Measurements from ENCODE around the gene RAB4A.
"Not testable (repeated sequence)": the region's sequence is repeated elsewhere in the genome, so short reads cannot be mapped to it uniquely, and the experiment has no call there.

RAB4A gene

GRCh38 chr1:229273507-229274232 is 2.8 kb downstream of the RAB4A start:
- no peak for DNase-seq

DNA sequence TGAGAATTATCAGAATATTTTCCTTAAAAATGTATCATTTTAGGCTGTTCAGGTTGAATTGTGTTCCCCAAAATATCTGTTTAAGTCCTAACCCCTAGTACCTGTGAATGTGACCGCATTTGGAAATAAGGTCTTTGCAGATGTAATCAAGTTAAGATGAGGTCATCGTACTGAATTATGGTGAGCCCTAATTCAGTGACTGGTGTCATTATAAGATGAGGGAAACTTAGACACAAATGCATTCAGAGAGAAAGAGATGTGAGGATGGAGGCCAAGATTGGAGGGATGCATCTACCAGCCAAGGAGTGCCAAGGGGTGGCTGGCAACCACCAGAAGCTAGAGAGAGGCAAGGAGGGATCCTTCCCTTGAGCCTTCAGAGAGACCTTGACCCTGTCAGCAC is 4.1 kb downstream of the RAB4A start:
- no peak for DNase-seq

- no peak for DNase-seq
These were observed 7.3 kb downstream of the RAB4A start for GRCh38 chr1:229278120-229278741.

DNA sequence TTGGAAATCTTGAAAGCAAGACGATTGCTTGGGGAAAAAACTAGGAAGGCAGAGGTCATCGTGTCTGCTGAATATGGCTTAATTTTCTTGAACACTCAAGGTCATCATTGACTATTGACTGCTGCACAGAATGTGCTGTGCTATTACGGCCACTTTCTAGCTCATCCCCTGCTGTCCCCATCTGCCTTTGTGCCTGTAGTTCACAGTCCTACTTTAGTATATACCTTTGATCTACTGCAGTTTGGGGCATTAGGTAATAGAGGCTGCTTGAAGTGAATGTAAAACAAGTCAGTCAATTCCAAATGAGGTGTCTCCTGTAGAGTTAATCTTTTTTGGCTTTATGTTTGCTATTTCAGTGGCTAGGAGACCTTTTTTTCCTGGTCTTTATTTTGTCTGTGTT is 8.3 kb downstream of the RAB4A start:
- DNase-seq, result no peak

DNA sequence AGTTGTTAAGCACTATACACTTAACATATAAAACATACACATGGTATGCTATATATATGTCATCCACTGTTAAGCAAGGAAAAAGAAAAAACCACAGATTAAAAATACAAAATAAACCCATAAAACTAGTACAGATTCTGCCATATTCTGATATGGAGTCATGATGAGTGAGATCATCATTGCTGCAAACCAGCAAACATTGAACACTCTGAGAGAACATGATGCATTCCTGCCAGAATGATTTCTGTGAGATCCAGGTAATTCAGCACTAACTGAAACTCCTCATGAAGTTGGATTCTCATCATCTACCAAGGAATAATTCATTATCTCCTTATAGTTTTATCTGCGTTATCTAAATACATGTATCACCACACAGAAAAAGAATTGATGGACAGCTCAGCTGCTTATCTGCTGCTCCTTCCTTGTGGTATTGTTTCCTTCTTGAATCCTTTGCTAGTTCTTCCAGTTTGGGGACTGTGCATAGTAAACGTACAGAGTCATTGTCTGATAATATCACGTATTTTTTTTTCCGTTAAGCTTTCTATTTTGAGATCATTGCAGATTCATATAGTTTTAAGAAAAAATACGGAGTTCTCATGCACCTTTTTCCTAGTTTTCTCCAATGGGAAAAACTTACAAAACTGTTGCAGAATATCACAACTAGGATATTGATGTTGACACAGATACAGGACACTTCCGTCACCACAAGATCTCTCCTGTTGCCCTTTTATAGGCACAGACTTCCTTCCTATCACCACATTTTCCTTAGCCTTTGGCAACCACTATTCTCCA is 9.3 kb downstream of the RAB4A start:
- no peak for DNase-seq

GRCh38 chr1:229280921-229281320 is 10.0 kb downstream of the RAB4A start:
- DNase-seq, result no peak

- no peak for DNase-seq
These were observed 10.5 kb downstream of the RAB4A start for GRCh38 chr1:229281339-229281926.

DNA sequence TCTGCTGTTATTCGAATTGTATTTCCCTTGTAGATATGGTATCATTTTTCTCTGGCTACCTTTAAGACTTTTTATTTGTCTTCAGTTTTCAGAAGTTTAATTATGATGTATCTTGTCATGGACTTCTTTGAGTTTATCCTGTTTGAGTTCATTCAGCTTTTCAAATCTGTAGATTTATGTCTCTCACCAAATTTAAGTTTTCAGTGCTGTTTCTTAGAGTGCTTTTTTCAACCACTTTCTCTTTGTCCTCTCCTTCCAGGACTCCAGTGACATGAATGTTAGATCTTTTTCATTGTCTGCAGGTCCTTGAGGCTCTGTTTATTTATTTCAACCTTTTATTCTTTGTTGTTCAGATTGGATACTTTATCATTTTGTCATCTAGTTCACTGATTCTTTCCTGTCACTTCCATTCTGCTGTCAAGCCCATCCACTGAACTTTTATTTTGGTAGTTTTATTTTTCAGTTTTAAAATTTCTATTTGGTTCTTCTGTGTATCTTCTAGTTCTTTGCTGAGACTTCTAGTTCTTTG is 11.4 kb downstream of the RAB4A start:
- DNase-seq, result no peak

GRCh38 chr1:229283183-229283611 is 12.3 kb downstream of the RAB4A start:
- DNase-seq, result no peak

DNA sequence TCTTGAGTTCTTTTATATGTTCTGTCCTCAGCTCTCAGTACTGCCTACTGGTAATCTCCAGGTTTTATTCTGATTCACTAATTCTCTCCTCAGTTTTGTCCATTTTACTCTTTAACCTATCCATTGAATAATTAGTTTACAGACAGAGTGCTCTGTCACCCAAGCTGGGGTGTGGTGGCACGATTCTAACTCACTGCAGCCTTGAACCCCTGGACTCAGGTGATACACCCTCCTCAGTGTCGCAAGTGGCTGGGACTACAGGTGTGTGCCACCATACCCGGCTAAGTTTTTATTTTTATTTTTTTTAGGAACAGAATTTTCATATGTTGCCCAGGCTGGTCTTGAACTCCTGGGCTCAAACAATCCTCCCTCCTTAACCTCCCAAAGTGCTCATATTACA is 14.0 kb downstream of the RAB4A start:
- no peak for DNase-seq

DNA sequence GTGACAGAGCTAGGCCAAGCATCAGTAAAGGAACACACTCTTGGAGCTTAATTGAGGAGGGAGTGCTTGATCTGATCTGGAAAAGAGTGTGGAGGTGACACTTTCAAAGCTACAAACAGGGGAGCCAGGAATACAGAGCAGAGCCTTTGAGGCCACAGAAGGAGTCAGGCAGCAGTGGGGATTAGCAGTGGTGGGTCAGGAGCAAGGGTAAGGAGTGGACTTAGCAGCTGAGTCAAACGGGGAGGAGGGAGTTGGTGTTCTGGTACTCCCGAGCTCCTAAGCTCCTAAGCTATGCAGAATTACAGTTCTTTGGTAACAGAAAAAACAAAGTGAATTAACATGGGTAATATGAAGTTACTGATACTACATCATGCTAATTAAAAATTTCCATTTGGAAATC is 14.5 kb downstream of the RAB4A start:
- no peak for DNase-seq

GRCh38 chr1:229286099-229286766 is 15.3 kb downstream of the RAB4A start:
- no peak for DNase-seq

GRCh38 chr1:229287267-229287666 is 16.4 kb downstream of the RAB4A start:
- DNase-seq, result no peak

GRCh38 chr1:229288516-229288915 is 17.6 kb downstream of the RAB4A start:
- no peak for DNase-seq

DNA sequence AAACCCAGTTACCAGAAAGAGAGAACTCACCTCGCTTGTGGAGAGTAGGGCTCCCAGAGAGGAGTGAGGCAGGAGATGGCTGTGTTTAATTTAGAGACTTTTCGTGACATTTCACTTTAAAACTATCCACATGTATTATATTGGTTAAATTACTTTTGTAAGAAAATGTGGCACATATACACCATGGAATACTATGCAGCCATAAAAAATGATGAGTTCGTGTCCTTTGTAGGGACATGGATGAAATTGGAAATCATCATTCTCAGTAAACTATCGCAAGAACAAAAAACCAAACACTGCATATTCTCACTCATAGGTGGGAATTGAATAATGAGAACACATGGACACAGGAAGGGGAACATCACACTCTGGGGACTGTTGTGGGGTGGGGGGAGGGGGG is 20.8 kb downstream of the RAB4A start:
- DNase-seq, result not testable (repeated sequence)

DNA sequence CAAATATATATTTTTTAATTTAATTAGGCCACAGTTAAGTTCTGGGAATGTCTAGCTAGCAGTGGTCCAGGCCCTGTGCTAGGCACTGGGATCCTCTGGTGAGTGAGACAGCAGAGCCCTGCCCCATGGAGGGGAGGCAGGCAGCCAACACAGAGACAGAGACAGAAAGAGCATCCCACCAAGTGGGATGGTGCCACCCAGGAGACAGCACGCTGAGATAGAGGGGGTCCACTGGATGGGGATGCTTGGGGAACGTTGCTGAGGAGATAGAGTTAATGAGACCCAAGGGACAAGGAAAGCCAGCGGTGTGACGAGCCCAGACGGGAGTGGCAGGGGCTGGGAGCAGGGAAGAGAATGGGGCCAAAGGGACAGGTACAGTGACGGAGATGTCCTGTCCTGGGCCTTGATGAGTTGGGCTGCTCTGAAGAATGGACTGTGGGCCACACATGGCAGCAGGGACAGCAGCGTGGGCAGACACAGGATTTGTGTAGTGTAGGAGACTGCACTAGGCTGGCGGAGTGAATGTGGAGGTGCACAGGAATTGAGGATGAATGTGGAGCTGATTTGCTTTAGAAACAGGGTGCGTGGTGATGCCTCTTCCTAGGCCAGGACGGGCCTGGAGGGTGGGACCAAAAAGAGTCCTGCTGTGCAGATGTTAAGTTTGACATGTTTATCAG is 22.8 kb downstream of the RAB4A start:
- no peak for DNase-seq

- no peak for DNase-seq
These were observed 24.8 kb downstream of the RAB4A start for GRCh38 chr1:229295745-229296144.

DNA sequence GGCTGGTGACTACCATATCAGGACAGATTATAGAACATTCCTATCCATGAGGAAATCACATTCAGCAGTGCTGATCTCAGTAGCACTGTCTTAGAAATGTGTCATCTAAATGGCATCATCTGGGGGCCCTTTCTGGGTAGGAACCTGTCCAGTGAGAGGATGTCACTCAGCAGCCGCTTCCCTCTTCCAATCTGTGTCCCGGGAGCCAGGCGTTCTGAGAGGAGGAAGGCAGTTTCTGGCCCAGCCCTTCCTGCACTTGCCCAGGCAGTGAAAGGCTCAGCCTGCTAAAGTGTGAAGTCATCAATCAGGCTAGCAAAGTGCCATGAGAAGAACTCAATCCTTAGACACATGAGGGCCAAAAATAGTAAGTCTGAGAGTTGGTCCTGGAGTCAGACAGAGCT is 25.6 kb downstream of the RAB4A start:
- DNase-seq, result no peak

- DNase-seq, result no peak
These were observed 26.8 kb downstream of the RAB4A start for GRCh38 chr1:229297746-229298145.

GRCh38 chr1:229298420-229298819 is 27.5 kb downstream of the RAB4A start:
- DNase-seq, result no peak

GRCh38 chr1:229298887-229299503 is 28.1 kb downstream of the RAB4A start:
- DNase-seq, result no peak
